ENCODE results near the gene ABLIM2.

The ABLIM2 gene

GRCh38 chr4:8159537-8160232, 1.1 kb upstream of the ABLIM2 start:
- no peak for DNase-seq (ENCODE audit: low read depth in 2 of 2, low spot score in 1 of 2)

GRCh38 chr4:8157944-8158709, 486 bp downstream of the ABLIM2 start:
- DNase-seq (ENCODE audit: low read depth in 2 of 2, low spot score in 1 of 2) = no peak

DNA sequence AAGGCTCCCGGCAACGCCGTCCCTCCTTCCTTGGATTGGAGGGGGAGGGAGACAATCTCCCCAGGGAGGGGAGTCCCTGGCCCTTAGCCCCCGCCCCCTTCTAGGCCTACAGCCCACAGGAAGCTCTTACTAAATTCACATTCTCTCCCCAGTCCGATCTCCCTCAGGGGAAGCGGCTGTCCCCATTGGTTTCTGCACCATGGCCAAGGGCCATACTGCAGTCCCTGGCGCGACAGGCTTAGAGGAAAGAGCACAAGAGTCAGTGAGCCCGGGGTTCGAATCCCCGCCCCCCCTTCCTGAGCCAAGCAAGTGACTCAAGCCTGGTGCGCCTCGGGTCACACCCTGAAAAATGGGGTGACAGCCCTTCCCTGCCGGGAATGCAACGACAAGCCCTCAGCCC, 1.1 kb downstream of the ABLIM2 start:
- no peak for DNase-seq (ENCODE audit: low read depth in 2 of 2, low spot score in 1 of 2)

DNA sequence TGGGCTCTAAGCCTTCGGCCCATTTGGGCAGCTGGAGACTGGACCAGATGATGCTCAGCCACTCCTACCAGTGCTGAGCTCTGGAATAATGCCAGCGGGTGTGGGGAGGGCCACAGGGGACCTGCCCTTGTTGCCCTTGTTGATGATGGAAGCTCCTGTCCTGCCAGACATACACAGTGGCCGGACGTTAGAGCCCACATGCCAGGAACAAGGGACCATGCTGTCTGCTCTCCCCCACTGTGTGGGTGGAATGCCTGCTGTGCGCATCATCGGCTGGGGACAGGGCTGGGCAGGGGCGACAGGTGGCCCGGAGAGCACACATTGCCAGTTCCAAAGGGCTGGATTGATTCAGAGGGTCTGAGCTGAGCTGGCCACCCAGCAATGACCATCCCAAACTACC, 2.0 kb downstream of the ABLIM2 start:
- DNase-seq (ENCODE audit: low read depth in 2 of 2, low spot score in 1 of 2) = no peak

DNA sequence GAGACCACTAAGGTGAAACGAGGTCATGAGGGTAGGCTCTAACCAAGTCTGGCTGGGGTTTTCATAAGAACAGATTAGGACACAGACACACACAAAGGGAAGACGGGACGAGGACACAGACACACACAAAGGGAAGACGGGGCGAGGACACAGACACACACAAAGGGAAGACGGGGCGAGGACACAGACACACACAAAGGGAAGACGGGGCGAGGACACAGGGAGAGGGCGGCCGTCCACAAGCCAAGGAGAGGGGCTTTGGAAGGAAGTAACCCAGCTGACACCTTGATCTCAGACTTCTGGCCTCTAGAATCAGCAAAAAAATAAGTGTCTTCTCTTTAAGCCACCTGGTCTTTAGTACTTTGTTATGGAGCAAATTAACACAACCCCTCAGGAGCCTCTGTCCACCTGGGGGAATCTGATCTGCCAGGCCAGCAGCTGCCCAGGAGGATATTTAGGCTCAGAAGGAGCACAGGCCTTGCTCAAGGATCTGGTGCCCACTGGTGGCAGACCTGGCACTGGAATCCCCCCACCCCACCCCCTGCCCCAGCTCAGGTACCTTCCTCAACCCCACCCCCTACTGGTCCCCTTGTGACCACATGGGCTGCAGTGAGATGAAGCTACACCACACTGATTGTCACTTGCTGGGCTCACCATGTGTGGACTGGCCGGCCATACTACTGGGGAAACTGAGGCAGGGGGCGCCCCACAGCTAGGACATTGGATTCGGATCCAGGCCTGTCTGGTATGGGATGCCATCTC, 2.8 kb downstream of the ABLIM2 start:
- no peak for DNase-seq (ENCODE audit: low read depth in 2 of 2, low spot score in 1 of 2)

GRCh38 chr4:8155048-8155447, 3.6 kb downstream of the ABLIM2 start:
- DNase-seq (ENCODE audit: low read depth in 2 of 2, low spot score in 1 of 2) = no peak

DNA sequence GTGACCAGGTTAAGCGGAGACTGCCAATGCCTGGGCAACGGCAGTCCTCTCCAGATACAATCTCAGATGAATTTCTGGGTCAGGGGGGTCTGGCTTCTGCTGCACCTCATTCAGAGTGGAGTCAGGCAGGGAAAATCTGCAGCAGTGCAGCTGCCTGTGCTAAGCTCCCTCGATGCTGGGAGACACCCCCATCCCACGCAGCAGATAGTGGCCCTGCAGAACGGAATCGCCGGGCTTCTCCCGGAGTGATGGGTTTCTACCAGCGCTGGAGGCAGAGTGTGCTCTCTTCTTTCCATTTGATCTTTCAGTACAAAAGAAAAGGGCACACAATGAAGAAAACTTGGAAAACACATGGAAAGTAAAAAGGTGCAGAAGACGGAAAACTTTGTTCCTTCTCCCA, 5.2 kb downstream of the ABLIM2 start:
- no peak for DNase-seq (ENCODE audit: low read depth in 2 of 2, low spot score in 1 of 2)

- no peak for DNase-seq (ENCODE audit: low read depth in 2 of 2, low spot score in 1 of 2)
These were observed 5.8 kb downstream of the ABLIM2 start for GRCh38 chr4:8152865-8153257.

DNA sequence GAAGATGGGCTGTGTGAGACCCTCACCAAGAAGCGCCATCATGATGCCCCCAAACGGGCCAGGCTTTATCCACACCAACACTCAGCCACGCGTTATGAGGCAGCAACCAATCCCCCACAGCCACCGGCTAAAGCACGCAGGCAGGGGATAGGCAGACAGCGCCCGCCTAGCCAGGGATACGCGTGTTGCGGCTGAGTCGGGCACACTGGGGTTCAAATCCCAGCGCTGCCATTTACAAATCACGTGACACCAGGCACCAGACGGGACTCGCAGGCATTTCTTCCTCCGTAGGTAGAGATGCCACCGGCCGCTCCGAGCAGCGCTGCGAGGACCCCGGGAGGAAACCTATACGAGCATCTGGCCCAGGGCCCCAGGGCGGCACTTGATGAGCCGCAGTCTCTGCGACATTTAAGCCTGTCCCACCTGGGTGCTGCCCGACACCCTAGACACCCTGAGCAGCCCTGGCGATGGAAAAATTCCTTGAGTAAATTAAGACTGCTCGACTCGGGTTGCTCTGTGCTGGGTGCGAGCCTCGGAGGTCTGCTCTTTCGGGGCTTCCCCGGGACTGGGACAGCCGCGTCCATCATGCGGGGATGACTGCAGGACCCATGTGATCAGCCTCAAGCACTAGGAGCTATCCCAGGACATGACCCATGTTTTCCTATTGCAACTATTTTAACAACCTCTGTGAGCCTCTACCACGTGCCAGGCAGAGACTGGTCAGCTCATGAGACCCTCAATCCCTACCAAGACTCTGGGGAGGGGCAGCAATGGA, 6.3 kb downstream of the ABLIM2 start:
- no peak for DNase-seq (ENCODE audit: low read depth in 2 of 2, low spot score in 1 of 2)

GRCh38 chr4:8151165-8151650, 7.4 kb downstream of the ABLIM2 start:
- DNase-seq (ENCODE audit: low read depth in 2 of 2, low spot score in 1 of 2) = no peak

DNA sequence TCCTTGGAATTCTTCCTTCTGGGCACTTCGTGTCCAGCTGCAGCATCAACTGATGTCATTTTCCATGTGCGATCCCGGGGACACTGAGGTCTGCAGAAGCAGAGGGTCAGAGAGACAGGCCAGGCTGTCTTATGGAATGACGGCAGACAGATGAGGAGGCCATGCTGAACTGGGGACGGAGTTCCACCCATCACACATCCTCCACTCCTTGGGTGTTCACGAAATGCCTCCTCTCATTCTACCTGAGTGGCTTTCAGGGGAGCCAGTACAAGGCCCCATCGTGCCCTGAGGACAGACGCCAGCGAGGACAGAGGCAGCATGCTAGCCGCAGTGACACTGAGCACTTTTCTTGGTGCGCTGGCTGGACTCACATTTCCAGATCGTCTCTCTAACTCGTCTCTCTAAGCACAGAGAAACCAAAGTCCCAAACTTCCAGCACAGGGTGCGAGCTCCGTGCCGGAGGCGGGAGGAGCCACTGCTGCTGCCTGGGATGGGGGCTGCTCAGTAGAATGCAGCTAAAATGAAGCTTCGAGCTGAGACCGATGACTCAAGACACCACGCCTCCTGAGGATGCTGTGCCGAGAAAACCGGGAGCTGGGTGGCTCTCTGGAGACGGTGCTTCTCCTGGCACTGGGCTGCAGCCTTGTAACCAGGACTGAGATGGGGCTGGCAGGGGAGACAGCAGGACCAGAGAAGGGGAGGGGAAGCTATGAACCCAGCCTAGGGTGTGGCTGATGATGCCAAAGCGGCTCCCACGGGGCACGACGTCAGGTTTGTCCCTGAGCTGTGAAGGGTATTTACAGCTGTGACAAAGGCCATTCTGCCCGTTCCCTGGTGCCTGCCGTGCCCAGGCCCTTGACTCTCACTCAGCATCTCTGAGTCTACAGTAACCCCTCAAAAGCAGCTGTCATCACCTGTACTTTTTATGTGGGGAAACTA, 8.2 kb downstream of the ABLIM2 start:
- DNase-seq (ENCODE audit: low read depth in 2 of 2, low spot score in 1 of 2) = no peak

DNA sequence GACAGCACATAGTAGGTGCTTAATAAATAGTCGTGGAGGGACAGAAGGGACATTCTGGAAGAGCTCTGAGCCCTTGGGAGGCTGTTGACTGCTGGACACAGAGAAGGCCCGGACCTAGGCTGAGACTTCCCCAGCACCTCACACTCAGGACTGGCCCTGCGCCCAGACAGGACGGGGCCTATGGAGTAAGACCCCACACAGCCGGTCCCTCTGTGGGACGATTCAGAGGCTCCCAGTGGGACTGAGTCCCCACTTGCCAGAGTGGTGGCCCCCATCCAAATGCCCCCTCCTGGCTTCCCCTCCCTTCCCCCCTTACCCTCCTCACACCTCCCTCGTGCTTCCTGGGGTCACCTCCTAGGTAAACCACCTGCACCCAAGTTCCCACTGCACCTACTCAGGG, 8.9 kb downstream of the ABLIM2 start:
- DNase-seq (ENCODE audit: low read depth in 2 of 2, low spot score in 1 of 2) = no peak

GRCh38 chr4:8148785-8149435, 9.7 kb downstream of the ABLIM2 start:
- DNase-seq (ENCODE audit: low read depth in 2 of 2, low spot score in 1 of 2) = no peak

GRCh38 chr4:8148159-8148558, 10.5 kb downstream of the ABLIM2 start:
- no peak for DNase-seq (ENCODE audit: low read depth in 2 of 2, low spot score in 1 of 2)

- no peak for DNase-seq (ENCODE audit: low read depth in 2 of 2, low spot score in 1 of 2)
These were observed 11.2 kb downstream of the ABLIM2 start for GRCh38 chr4:8147231-8147970.

- no peak for DNase-seq (ENCODE audit: low read depth in 2 of 2, low spot score in 1 of 2)
These were observed 12.5 kb downstream of the ABLIM2 start for GRCh38 chr4:8146157-8146556.

- no peak for DNase-seq (ENCODE audit: low read depth in 2 of 2, low spot score in 1 of 2)
These were observed 14.3 kb downstream of the ABLIM2 start for GRCh38 chr4:8144359-8144758.

DNA sequence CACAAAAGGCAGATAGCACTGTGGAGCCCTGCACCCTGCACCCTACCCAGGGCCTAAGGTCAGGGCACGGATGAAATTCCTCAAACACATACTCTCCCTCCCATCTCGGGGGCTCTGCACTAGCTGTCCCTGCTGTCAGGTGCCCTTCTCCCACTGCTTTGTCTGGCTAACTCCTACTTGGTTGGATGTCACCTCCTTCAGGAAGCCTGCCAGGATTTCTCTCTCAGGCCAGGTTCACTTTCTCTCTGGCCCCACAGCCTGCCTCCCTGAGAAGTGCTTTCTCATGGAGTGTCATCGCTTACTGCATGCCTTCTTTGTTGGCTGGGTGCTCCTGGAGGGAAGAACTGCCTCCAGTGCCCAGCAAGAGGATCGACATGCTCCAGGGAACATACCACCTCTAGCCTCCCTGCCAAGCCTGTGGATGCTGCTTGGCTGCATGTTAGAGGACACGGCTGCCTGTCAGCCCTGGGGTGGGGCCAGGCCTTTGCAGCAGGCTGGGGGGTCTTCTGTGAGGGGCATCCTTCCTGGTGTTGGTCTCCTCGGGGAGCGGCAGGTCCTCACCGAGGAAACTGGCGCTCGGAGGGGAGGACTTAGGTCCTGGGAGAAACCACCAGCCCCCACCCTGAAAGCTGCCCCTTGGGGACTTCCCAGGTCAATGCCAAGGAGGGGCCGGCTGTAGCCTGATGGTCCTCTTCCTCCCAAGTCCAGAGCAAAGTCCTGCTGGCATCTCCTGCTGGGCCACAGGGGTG, 15.0 kb downstream of the ABLIM2 start:
- no peak for DNase-seq (ENCODE audit: low read depth in 2 of 2, low spot score in 1 of 2)

All from stimulated activated CD8-positive, alpha-beta memory T cell treated with anti-CD3 and anti-CD28 coated beads, Interleukin-4, amount 100 ng/mL, for 4 hours (primary cell).